Mononuclear cell (primary cell): ENCODE results near the gene WDR74. TPM values are rescaled to one million over a fixed set of nuclear protein-coding genes. Genes with fewer than 3 reads are reported as not detected.

Experiments used
- H3K27me3 ChIP-seq: 2 replicates; pipeline ENCODE4 v1.6.0; 2011; ENCODE audit warnings: low read length, control low read depth; ENCODE audit not compliant: insufficient read depth
- H3K4me1 ChIP-seq: 2 replicates; pipeline ENCODE4 v1.5.1; 2011; ENCODE audit warnings: mild to moderate bottlenecking, low read length, control low read depth; ENCODE audit not compliant: insufficient read depth
- H3K4me3 ChIP-seq: 2 replicates; pipeline ENCODE4 v1.5.1; 2011; ENCODE audit warnings: mild to moderate bottlenecking, low read length, moderate library complexity
- H3K9me3 ChIP-seq: 2 replicates; pipeline ENCODE4 v1.5.1; 2011; ENCODE audit warnings: low read depth, mild to moderate bottlenecking, control low read depth, low read length
- total RNA-seq: library from RNA; depleted of rRNA; stranded (reverse); fragments of >200 nt; gene quantifications from one replicate; pipeline ENCODE4 v1.2.3, GENCODE V29; 2012

Gene WDR74
- total RNA-seq, 1 donor: 143 TPM

GRCh38 chr11:62796281-62796680, 43.1 kb downstream of the WDR74 start:
- Histone ChIP-seq H3K27me3 (no peaks in the 10 kb centered on the region), H3K9me3 (no peaks in the 10 kb centered on the region), H3K4me1 (peaks cover 13% of the 10 kb centered on the region), H3K4me3 (no peak overlapping the region)

GRCh38 chr11:62794201-62794775, 45.1 kb downstream of the WDR74 start:
- H3K4me3 ChIP-seq: no peak overlapping the region
- H3K9me3 ChIP-seq: no peaks in the 10 kb centered on the region
- no peaks in the 10 kb centered on the region for H3K27me3 ChIP-seq
- H3K4me1 ChIP-seq: peaks cover 31% of the 10 kb centered on the region

GRCh38 chr11:62792202-62792575, 47.2 kb downstream of the WDR74 start:
- Histone ChIP-seq H3K4me1 (peaks cover 48% of the 10 kb centered on the region), H3K4me3 (peak overlapping the region; percentile 85), H3K9me3 (no peaks in the 10 kb centered on the region), H3K27me3 (no peaks in the 10 kb centered on the region)

GRCh38 chr11:62791501-62792201, 47.7 kb downstream of the WDR74 start, which contains the start of gene TMEM223:
TSS of gene TMEM223 (minus strand) at chr11:62792006. CDS start at chr11:62791994, 12 bp downstream.
- Histone ChIP-seq H3K9me3 (no peaks in the 10 kb centered on the region), H3K27me3 (no peaks in the 10 kb centered on the region), H3K4me3 (peak within 1 kb of the TSS; percentile 85), H3K4me1 (peaks cover 48% of the 10 kb centered on the region)

GRCh38 chr11:62789576-62789975, 49.8 kb downstream of the WDR74 start:
- no peak overlapping the region for H3K4me3 ChIP-seq
- H3K4me1 ChIP-seq: peaks cover 58% of the 10 kb centered on the region
- H3K27me3 ChIP-seq: no peaks in the 10 kb centered on the region
- H3K9me3 ChIP-seq: no peaks in the 10 kb centered on the region

GRCh38 chr11:62788991-62789390, 50.4 kb downstream of the WDR74 start:
- Histone ChIP-seq H3K27me3 (no peaks in the 10 kb centered on the region), H3K4me1 (peaks cover 58% of the 10 kb centered on the region), H3K9me3 (no peaks in the 10 kb centered on the region), H3K4me3 (no peak overlapping the region)

GRCh38 chr11:62787005-62787759, 52.2 kb downstream of the WDR74 start, which contains the start of gene TMEM179B:
TSS of gene TMEM179B (plus strand) at chr11:62787402. CDS start at chr11:62787432, 30 bp downstream.
- Histone ChIP-seq H3K4me3 (peak within 1 kb of the TSS; percentile 65), H3K27me3 (no peaks in the 10 kb centered on the region), H3K9me3 (no peaks in the 10 kb centered on the region), H3K4me1 (peaks cover 53% of the 10 kb centered on the region)

- Histone ChIP-seq H3K27me3 (no peaks in the 10 kb centered on the region), H3K4me3 (peak overlapping the region; percentile 65), H3K9me3 (no peaks in the 10 kb centered on the region), H3K4me1 (peaks cover 48% of the 10 kb centered on the region)
These were observed 52.9 kb downstream of the WDR74 start for GRCh38 chr11:62786318-62787004.

Other genes starting within 250 kb of the WDR74 start
- gene TUT1, start 248.1 kb downstream of the WDR74 start, total RNA-seq: 3.3 TPM
- 102 TPM for gene MTA2, start 237.7 kb downstream of the WDR74 start, total RNA-seq
- gene EML3, start 226.8 kb downstream of the WDR74 start, total RNA-seq: 32.2 TPM
- 1.3 TPM for gene ROM1, start 226.3 kb downstream of the WDR74 start, total RNA-seq
- gene B3GAT3, start 217.6 kb downstream of the WDR74 start, total RNA-seq: 15.7 TPM
- 50.1 TPM for gene GANAB, start 193.0 kb downstream of the WDR74 start, total RNA-seq
- 12.4 TPM for gene INTS5, start 186.3 kb downstream of the WDR74 start, total RNA-seq
- gene C11orf98, start 174.4 kb downstream of the WDR74 start, total RNA-seq: 4.9 TPM
- 58.0 TPM for gene CSKMT, start 174.3 kb downstream of the WDR74 start, total RNA-seq
- 1.3 TPM for gene UQCC3, start 167.9 kb downstream of the WDR74 start, total RNA-seq
- 5.9 TPM for gene LBHD1, start 167.3 kb downstream of the WDR74 start, total RNA-seq
- gene UBXN1, start 160.5 kb downstream of the WDR74 start, total RNA-seq: 136 TPM
- not detected for gene LRRN4CL, start 150.1 kb downstream of the WDR74 start, total RNA-seq
- gene BSCL2, start 132.2 kb downstream of the WDR74 start, total RNA-seq: 14.9 TPM
- gene GNG3, start 131.9 kb downstream of the WDR74 start, total RNA-seq: not detected
- 13.3 TPM for gene HNRNPUL2, start 112.1 kb downstream of the WDR74 start, total RNA-seq
- gene TTC9C, start 111.1 kb downstream of the WDR74 start, total RNA-seq: 7.5 TPM
- 5.7 TPM for gene ZBTB3, start 85.4 kb downstream of the WDR74 start, total RNA-seq
- gene POLR2G, start 78.0 kb downstream of the WDR74 start, total RNA-seq: 32.0 TPM
- gene TAF6L, start 68.2 kb downstream of the WDR74 start, total RNA-seq: 7.3 TPM
- 25.8 TPM for gene TMEM179B, start 52.2 kb downstream of the WDR74 start, total RNA-seq
- gene TMEM223, start 47.6 kb downstream of the WDR74 start, total RNA-seq: 8.5 TPM
- 169 TPM for gene NXF1, start 34.1 kb downstream of the WDR74 start, total RNA-seq
- gene STX5, start 7.5 kb downstream of the WDR74 start, total RNA-seq: 48.2 TPM
- 2.4 TPM for gene TEX54, start 6.7 kb downstream of the WDR74 start, total RNA-seq
- gene SLC3A2, start 41.3 kb upstream of the WDR74 start, total RNA-seq: 125 TPM
- gene CHRM1, start 81.8 kb upstream of the WDR74 start, total RNA-seq: not detected
- gene SLC22A6, start 145.4 kb upstream of the WDR74 start, total RNA-seq: not detected
- not detected for gene SLC22A8, start 176.3 kb upstream of the WDR74 start, total RNA-seq